ENCODE data around the gene ABHD6. TPM values are rescaled to one million over a fixed set of nuclear protein-coding genes. Genes with fewer than 3 reads are reported as not detected.

The ABHD6 gene
- total RNA-seq, 1 experiment from 2014 or later: 2.2 TPM

DNA sequence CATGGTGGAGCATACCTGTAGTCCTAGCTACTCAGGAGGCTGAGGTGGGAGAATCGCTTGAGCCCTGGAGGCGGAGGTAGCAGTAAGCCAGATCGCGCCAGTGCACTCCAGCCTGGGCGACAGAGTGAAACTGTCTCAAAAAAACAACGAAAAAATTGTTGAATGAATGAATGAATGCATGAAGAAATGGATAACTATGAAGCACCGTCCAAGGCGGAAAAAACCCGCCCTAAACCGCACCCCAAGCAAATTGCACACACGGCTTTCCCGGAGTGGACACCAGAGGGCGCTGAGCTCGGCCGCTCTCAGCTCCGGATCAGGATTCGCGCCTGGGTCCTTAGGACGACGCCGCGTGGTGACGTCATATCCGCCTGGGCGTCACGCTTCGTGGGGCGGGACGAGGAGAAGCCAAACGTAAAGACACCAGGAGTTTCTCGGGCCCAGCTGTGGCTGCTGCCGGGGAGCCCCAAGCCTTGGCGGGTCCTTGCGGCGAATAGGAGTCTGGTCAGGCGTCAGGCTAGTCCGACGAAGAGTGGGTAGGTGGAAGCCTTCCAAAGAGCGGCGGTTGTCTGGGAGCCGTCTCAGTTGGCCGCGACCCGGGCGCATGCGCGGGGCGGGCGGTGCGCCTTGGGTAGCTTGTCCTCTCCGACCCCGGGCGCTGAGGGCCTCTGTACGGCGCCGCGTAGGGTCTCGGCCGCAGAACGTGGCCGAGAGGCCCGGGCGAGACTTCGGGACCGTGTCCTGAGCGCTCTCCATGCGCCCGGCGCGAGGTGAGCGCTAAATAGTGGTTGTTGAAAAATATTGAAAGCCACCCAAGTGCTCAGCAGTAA lies 68.5 kb downstream of the ABHD6 start, which contains the start of the genes HTD2 and RPP14:
Gene HTD2, plus strand, starts transcription at position 639 of the 830 bp plus-strand sequence. CDS start 11,094 bp downstream, outside the sequence.
Gene RPP14, plus strand, starts transcription at position 364 of the 830 bp plus-strand sequence. CDS start 4,085 bp downstream, outside the sequence.
- peaks cover 4% of the 10 kb centered on the region for H4K20me1 ChIP-seq (ENCODE audit: control insufficient read depth, insufficient read depth, insufficient read length)
- Mint-ChIP-seq H3K36me3 (ENCODE audit: insufficient read depth in 1 of 3, low read depth in 3 of 3) (peaks cover 14 to 31% (median 20%) of the 10 kb centered on the region in 3 experiments), H3K27me3 (ENCODE audit: low read depth) (peaks cover 28% of the 10 kb centered on the region), H3K9me3 (no peaks in the 10 kb centered on the region), H3K4me1 (peaks cover 14 to 15% of the 10 kb centered on the region in 2 experiments), H3K4me3 (peak within 1 kb of the TSS; percentile 97 to 99), H3K27ac (peak within 1 kb of the TSS; percentile 99 to 100 (median 100))
- no peak within 1 kb of the TSS; the same call in 1 of the 2 replicates for H2BK15ac ChIP-seq (ENCODE audit: low read depth, low read length)
- no peak within 1 kb of the TSS for H2BK120ac ChIP-seq (ENCODE audit: low read depth, low read length, poor library complexity, severe bottlenecking)
- H3K79me2 ChIP-seq (ENCODE audit: insufficient read depth, low read length): peaks cover 25% of the 10 kb centered on the region
- H4K5ac ChIP-seq (ENCODE audit: insufficient read length, low read depth, low read length): peak within 1 kb of the TSS; percentile 65
- no peaks in the 10 kb centered on the region for H3K4me1 ChIP-seq (ENCODE audit: insufficient read depth, low read length)
- TF ChIP-seq, protein P1, sequence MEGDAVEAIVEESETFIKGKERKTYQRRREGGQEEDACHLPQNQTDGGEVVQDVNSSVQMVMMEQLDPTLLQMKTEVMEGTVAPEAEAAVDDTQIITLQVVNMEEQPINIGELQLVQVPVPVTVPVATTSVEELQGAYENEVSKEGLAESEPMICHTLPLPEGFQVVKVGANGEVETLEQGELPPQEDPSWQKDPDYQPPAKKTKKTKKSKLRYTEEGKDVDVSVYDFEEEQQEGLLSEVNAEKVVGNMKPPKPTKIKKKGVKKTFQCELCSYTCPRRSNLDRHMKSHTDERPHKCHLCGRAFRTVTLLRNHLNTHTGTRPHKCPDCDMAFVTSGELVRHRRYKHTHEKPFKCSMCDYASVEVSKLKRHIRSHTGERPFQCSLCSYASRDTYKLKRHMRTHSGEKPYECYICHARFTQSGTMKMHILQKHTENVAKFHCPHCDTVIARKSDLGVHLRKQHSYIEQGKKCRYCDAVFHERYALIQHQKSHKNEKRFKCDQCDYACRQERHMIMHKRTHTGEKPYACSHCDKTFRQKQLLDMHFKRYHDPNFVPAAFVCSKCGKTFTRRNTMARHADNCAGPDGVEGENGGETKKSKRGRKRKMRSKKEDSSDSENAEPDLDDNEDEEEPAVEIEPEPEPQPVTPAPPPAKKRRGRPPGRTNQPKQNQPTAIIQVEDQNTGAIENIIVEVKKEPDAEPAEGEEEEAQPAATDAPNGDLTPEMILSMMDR (conservative IDR thresholded peaks at IDR 0.05): peak; percentile 97; the same call in 2 of the 3 replicates
- H3T11ph ChIP-seq (ENCODE audit: low read length): no peak within 1 kb of the TSS
- no peaks in the 10 kb centered on the region for H3K9me3 ChIP-seq (ENCODE audit: control insufficient read depth, low read depth, low read length)
- H2AK5ac ChIP-seq (ENCODE audit: insufficient read length, low read length): no peak within 1 kb of the TSS
- DNase-seq: peak; percentile 96
- no peak within 1 kb of the TSS for H2BK20ac ChIP-seq (ENCODE audit: low read depth, low read length, poor library complexity, severe bottlenecking)
- peak within 1 kb of the TSS; percentile 100 for H3K4me2 ChIP-seq (ENCODE audit: insufficient read depth, insufficient read length, low read length)
- H3K23me2 ChIP-seq (ENCODE audit: insufficient read length, low read depth, low read length, poor library complexity, severe bottlenecking): peaks cover 6% of the 10 kb centered on the region
- H3K9ac ChIP-seq (ENCODE audit: extremely low read depth, insufficient read length, low read length): peak within 1 kb of the TSS; percentile 97
- H3K18ac ChIP-seq (ENCODE audit: insufficient read length, low read depth, low read length): peak within 1 kb of the TSS; percentile 88
- H3K27me3 ChIP-seq (ENCODE audit: insufficient read depth, low read length): no peaks in the 10 kb centered on the region
- H3K56ac ChIP-seq (ENCODE audit: insufficient read length, low read depth, low read length): no peak within 1 kb of the TSS
- H3K4ac ChIP-seq (ENCODE audit: low read depth, low read length): no peak within 1 kb of the TSS; the same call in 1 of the 2 replicates
- H3K27ac ChIP-seq (ENCODE audit: insufficient read length, low read depth, low read length): peak within 1 kb of the TSS; percentile 8
- H3K14ac ChIP-seq (ENCODE audit: insufficient read depth, low read length): peak within 1 kb of the TSS; percentile 89
- H2BK12ac ChIP-seq (ENCODE audit: insufficient read length, low read depth, low read length): peak within 1 kb of the TSS; percentile 7
- no peak within 1 kb of the TSS for H4K8ac ChIP-seq (replicated peaks; ENCODE audit: insufficient read length, low read depth, low read length)
- no peak within 1 kb of the TSS for H4K91ac ChIP-seq (ENCODE audit: insufficient read length, low read depth, low read length)
- no peak within 1 kb of the TSS for H2AFZ ChIP-seq (ENCODE audit: low read length)
- H3K79me1 ChIP-seq (ENCODE audit: insufficient read depth, low read depth, low read length, poor library complexity, severe bottlenecking): peaks cover 12% of the 10 kb centered on the region
- no CpG with 5 or more reads among the region's 71 CpGs for WGBS (ENCODE audit: extremely low coverage, insufficient read length, low lambda C conversion rate)
- no peak within 1 kb of the TSS for H3K23ac ChIP-seq (ENCODE audit: insufficient read length, low read depth, low read length)
- peak within 1 kb of the TSS; percentile 26 for H2BK5ac ChIP-seq (ENCODE audit: insufficient read length, low read length)

Data from H9 (cell line).